Measurements from ENCODE around the gene FGF1. TPM values are rescaled to one million over a fixed set of nuclear protein-coding genes. Genes with fewer than 3 reads are reported as not detected.

Gene FGF1
- total and polyA plus RNA-seq, 2 donors (not counting 1 experiment from before 2014, with no cell fraction given), result not detected

- peaks cover 3% of the 10 kb centered on the region for H3K27me3 Mint-ChIP-seq
- H3K27me3 ChIP-seq (replicated peaks in 1 of 4; ENCODE audit: control extremely low read depth in 1 of 4, control insufficient read depth in 3 of 4, insufficient read depth in 4 of 4, low read length in 3 of 4), result no peaks in the 10 kb centered on the region
- H3K27ac ChIP-seq (ENCODE audit: low read length in 2 of 2), result no peak overlapping the region
- peaks cover 3% of the 10 kb centered on the region for H3K9me3 Mint-ChIP-seq (ENCODE audit: insufficient read depth)
- ATAC-seq (ENCODE audit: low read depth) (no peak), DNase-seq (no peak)
- H3K27ac Mint-ChIP-seq, result no peak overlapping the region
- peaks cover 0 to 3% (median 0%) of the 10 kb centered on the region in 3 donors for H3K9me3 ChIP-seq (ENCODE audit: control extremely low read depth in 1 of 3, control insufficient read depth in 2 of 3, insufficient read depth in 1 of 3, low read length in 2 of 3)
- no peaks in the 10 kb centered on the region for H3K4me1 ChIP-seq (ENCODE audit: control insufficient read depth in 2 of 2, insufficient read depth in 2 of 2, low read length in 2 of 2)
- whole genome bisulfite sequencing (ENCODE audit: insufficient coverage), result 97% methylated on average over 3 of the region's 5 CpGs
- no peak overlapping the region for H2AFZ ChIP-seq (ENCODE audit: insufficient read depth, low read depth, low read length, poor library complexity, severe bottlenecking)
- H3K4me3 Mint-ChIP-seq, result no peak overlapping the region
- no peak overlapping the region for H3K9ac ChIP-seq (ENCODE audit: low read length)
- H3K4me1 Mint-ChIP-seq, result no peaks in the 10 kb centered on the region
- POLR2A ChIA-PET, result no interaction called here
- H3K36me3 ChIP-seq (replicated peaks in 1 of 2; ENCODE audit: control extremely low read depth in 1 of 2, control insufficient read depth in 1 of 2, extremely low read depth in 1 of 2, insufficient read depth in 2 of 2, low read length in 1 of 2), result no peaks in the 10 kb centered on the region
- no peak for TF ChIP-seq EZH2 (IDR thresholded peaks at IDR 0.05; ENCODE audit: borderline replicate concordance, insufficient read depth, low read depth, low read length, poor library complexity, severe bottlenecking)
- TF ChIP-seq, protein P1, sequence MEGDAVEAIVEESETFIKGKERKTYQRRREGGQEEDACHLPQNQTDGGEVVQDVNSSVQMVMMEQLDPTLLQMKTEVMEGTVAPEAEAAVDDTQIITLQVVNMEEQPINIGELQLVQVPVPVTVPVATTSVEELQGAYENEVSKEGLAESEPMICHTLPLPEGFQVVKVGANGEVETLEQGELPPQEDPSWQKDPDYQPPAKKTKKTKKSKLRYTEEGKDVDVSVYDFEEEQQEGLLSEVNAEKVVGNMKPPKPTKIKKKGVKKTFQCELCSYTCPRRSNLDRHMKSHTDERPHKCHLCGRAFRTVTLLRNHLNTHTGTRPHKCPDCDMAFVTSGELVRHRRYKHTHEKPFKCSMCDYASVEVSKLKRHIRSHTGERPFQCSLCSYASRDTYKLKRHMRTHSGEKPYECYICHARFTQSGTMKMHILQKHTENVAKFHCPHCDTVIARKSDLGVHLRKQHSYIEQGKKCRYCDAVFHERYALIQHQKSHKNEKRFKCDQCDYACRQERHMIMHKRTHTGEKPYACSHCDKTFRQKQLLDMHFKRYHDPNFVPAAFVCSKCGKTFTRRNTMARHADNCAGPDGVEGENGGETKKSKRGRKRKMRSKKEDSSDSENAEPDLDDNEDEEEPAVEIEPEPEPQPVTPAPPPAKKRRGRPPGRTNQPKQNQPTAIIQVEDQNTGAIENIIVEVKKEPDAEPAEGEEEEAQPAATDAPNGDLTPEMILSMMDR (IDR thresholded peaks at IDR 0.05), result no peak
- intact Hi-C loops (cut with micrococcal nuclease), result no loop called here
- no peaks in the 10 kb centered on the region for H3K79me2 ChIP-seq (ENCODE audit: control insufficient read depth, insufficient read depth, low read length)
- no peak overlapping the region for H3K4me3 ChIP-seq (ENCODE audit: control extremely low read depth in 1 of 5, extremely low read depth in 1 of 5, insufficient read depth in 1 of 5, low read depth in 2 of 5, low read length in 4 of 5)
- CTCF ChIA-PET, result no interaction called here
- no peak overlapping the region for H3K4me2 ChIP-seq (replicated peaks; ENCODE audit: low read depth, low read length, poor library complexity, severe bottlenecking)
- no peaks in the 10 kb centered on the region for H4K20me1 ChIP-seq (ENCODE audit: control insufficient read depth, insufficient read depth, low read length, poor library complexity, severe bottlenecking)
Measured at GRCh38 chr5:142680605-142681259, 5.2 kb downstream of the FGF1 start.

DNA sequence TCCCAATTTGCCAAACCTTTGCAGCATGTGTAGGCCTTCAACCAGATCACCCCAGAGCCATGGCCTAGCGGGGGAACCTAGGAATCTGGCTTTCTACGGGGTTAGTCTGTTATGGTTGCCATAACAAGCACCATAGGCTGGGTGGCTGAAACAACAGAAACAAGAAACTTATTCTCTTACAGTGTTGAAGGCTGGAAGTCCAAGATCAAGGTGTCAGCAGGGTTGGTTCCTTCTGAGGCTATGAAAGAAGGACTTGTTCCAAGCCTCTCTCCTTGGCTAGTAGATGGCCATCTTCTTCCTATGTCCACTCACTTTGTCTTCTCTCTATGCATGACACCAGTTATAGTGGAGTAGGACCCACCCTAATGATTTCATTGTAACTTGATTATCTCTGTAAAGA is 6.1 kb downstream of the FGF1 start:
- intact Hi-C loops (cut with micrococcal nuclease), result loop anchor here (1.0 kb wide), 1 partner anchor 26 kb away; no protein-coding TSS in a partner anchor
- ATAC-seq (ENCODE audit: low read depth) (no peak), DNase-seq (no peak)
- Histone ChIP-seq H3K27me3 (replicated peaks in 1 of 4; ENCODE audit: control extremely low read depth in 1 of 4, control insufficient read depth in 3 of 4, insufficient read depth in 4 of 4, low read length in 3 of 4) (no peaks in the 10 kb centered on the region), H3K4me3 (ENCODE audit: control extremely low read depth in 1 of 5, extremely low read depth in 1 of 5, insufficient read depth in 1 of 5, low read depth in 2 of 5, low read length in 4 of 5) (no peak overlapping the region), H3K4me1 (ENCODE audit: control insufficient read depth in 2 of 2, insufficient read depth in 2 of 2, low read length in 2 of 2) (no peaks in the 10 kb centered on the region), H3K9ac (ENCODE audit: low read length) (no peak overlapping the region), H4K20me1 (ENCODE audit: control insufficient read depth, insufficient read depth, low read length, poor library complexity, severe bottlenecking) (no peaks in the 10 kb centered on the region), H2AFZ (ENCODE audit: insufficient read depth, low read depth, low read length, poor library complexity, severe bottlenecking) (no peak overlapping the region), H3K9me3 (ENCODE audit: control extremely low read depth in 1 of 3, control insufficient read depth in 2 of 3, insufficient read depth in 1 of 3, low read length in 2 of 3) (peaks cover 0 to 3% (median 0%) of the 10 kb centered on the region in 3 donors), H3K27ac (ENCODE audit: low read length in 2 of 2) (no peak overlapping the region), H3K4me2 (replicated peaks; ENCODE audit: low read depth, low read length, poor library complexity, severe bottlenecking) (no peak overlapping the region), H3K79me2 (ENCODE audit: control insufficient read depth, insufficient read depth, low read length) (no peaks in the 10 kb centered on the region), H3K36me3 (replicated peaks in 1 of 2; ENCODE audit: control extremely low read depth in 1 of 2, control insufficient read depth in 1 of 2, extremely low read depth in 1 of 2, insufficient read depth in 2 of 2, low read length in 1 of 2) (no peaks in the 10 kb centered on the region)
- Mint-ChIP-seq H3K4me1 (no peaks in the 10 kb centered on the region), H3K9me3 (ENCODE audit: insufficient read depth) (peaks cover 3% of the 10 kb centered on the region), H3K27ac (no peak overlapping the region), H3K27me3 (peaks cover 8% of the 10 kb centered on the region), H3K4me3 (no peak overlapping the region)
- ChIA-PET CTCF (no interaction called here), POLR2A (no interaction called here)
- 94% methylated on average over 2 of the region's 2 CpGs for WGBS (ENCODE audit: insufficient coverage)
- TF ChIP-seq, protein P1 (IDR thresholded peaks at IDR 0.05), result no peak
- TF ChIP-seq EZH2 (IDR thresholded peaks at IDR 0.05; ENCODE audit: borderline replicate concordance, insufficient read depth, low read depth, low read length, poor library complexity, severe bottlenecking), result no peak
